ELR (cell line): ENCODE measurements around the gene C12orf54.
A peak's percentile ranks its signal among the peaks of the same experiment; 100 is the strongest.
"Not testable (repeated sequence)": the region's sequence is repeated elsewhere in the genome, so short reads cannot be mapped to it uniquely, and the experiment has no call there.

ENCODE experiments used
- DNase-seq: peaks from one replicate; pipeline ENCODE4 v3.0.0-alpha.2; 2015; ENCODE audit warnings: low read depth

The C12orf54 gene

GRCh38 chr12:48482198-48482597 lies at the start of gene C12orf54:
Gene C12orf54, plus strand, starts transcription at chr12:48482498. Its CDS starts 799 bp downstream, at chr12:48483297.
- no peak for DNase-seq

DNA sequence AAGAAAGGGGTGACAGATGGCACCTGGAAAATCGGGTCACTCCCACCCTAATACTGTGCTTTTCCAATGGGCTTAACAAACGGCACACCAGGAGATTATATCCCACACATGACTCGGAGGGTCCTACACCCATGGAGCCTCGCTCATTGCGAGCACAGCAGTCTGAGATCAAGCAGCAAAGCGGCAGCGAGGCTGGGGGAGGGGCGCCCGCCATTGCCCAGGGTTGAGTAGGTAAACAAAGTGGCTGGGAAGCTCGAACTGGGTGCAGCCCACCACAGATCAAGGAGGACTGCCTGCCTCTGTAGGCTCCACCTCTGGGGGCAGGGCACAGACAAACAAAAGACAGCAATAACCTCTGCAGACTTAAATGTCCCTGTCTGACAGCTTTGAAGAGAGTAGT lies 48.3 kb upstream of the C12orf54 start:
- not testable (repeated sequence) for DNase-seq

DNA sequence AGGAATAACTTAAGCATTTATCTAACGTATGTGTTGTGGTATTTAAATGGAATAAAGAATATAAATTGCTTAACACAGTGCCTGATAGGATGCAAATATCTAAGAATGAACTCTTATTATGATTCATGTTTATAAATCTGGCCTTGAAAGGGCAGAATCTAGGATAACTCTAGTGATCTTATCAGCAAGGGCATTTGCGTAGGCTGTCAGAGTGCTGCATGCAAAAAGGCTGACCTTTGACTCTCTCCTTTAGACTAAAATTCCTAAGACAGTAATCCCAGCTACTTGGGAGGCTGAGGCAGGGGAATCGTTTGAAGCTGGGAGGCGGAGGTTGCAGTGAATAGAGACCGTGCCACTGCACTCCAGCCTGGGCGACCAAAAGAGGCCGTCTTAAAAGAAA lies 41.2 kb upstream of the C12orf54 start:
- no peak for DNase-seq

DNA sequence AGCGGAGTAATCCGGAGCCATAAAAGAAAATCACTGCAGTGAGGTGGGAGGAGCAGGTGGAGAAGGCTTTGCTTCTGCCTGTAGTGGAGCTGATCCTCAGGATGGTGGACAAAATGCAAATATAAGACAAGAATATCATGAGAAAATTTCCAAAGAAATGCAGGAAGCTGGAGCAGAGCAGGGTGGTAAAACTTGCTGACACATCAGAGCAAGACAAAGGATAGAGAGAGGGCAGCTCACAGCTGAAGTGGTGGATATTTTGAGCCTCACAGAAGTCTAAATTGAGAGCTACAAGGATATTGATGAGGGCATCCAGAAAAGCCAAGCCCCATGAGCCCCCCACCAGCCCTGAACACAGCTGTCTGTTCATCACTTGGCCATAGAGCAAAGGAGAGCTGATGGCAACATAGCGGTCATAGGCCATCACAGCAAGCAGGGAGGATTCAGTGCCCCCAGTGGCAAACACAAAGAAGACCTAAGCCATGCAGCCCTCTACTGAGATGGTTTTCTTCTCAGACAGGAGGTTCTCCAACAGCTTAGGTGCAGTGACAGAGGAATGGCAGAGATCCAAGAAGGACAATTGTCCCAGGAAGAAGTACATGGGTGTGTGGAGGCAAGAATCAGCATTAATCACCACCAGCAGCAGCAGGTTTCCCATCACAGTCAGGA lies 40.0 kb upstream of the C12orf54 start:
- DNase-seq = peak; percentile 7

DNA sequence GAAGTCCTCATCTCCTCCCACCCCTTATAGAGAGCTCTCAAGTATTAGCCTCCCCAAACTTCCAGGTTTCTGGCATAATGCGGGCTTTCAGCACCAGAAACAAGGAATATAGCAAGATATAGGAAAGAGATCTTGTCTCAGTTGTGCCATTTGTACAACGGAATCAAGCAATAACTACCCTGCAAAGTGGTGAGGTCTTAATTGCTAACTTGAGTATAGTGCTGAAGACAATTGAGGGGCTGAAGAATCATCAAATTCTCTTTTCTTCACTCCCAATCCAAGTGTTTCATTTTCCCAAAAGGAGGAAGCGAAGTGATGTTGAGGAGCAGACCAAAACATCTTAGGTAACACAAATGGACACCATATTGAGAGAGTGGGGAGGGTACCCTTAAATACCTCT lies 36.8 kb upstream of the C12orf54 start:
- no peak for DNase-seq

GRCh38 chr12:48446161-48446776 lies 36.0 kb upstream of the C12orf54 start:
- DNase-seq = no peak

- DNase-seq = no peak
These were observed 34.5 kb upstream of the C12orf54 start for GRCh38 chr12:48447755-48448154.

GRCh38 chr12:48451372-48451771 lies 30.9 kb upstream of the C12orf54 start:
- DNase-seq = no peak

GRCh38 chr12:48452961-48453360 lies 29.3 kb upstream of the C12orf54 start:
- not testable (repeated sequence) for DNase-seq

DNA sequence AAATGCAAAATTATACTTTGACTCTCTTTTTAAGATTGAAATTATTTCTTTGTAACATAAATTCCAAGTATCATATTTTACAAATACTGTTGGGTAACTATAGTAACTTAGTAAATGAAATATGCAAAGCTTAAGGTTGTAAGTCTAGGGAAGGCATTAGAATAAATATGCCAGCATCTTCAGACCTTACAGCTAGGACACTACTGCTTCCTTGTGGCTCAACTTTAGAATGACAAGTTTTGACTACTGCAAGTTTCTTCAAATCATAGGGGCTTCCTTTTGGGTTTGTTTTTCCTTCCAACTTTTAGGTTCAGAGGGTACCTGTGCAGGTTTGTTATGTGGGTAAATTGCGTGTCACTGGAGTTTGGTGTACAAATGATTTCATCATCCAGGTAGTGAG lies 27.6 kb upstream of the C12orf54 start:
- DNase-seq = peak; percentile 41

- no peak for DNase-seq
These were observed 27.2 kb upstream of the C12orf54 start for GRCh38 chr12:48455116-48455515.

DNA sequence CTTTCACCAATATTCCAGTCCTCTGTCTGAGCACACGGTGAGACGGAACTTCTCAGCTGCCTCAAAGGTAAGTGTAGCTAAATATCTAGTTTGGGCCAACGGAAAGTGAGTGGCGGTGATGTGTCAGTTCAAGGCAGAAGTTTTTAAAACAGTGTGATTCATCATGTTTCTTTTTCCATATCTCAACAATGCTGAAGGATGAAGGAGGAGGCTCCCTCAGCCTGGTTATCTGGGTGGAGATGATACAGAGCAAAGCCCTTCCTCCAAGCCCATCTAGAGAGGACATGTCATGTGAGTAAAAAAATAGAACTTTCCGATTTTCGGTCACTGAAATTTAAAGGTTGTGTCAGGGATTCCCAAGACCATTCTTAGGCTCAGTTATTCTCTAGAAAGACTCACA lies 23.0 kb upstream of the C12orf54 start:
- DNase-seq = no peak

DNA sequence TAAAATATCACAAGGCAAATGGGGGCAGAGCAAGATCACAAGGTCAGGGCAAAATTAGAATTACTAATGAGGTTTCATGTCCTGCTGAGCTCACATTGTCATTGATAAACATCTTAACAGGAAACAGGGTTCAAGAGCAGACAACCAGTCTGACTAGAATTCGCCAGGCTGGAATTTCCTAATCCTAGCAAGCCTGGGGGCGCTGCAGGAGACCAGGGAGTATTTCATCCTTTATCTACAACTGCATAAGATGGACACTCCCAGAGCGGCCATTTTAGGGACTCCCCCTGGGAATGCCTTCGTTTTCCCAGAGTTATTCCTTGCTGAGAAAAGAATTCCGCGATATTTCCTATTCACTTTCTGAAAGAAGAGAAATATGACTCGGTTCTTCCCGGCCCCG lies 13.3 kb upstream of the C12orf54 start:
- not testable (repeated sequence) for DNase-seq

DNA sequence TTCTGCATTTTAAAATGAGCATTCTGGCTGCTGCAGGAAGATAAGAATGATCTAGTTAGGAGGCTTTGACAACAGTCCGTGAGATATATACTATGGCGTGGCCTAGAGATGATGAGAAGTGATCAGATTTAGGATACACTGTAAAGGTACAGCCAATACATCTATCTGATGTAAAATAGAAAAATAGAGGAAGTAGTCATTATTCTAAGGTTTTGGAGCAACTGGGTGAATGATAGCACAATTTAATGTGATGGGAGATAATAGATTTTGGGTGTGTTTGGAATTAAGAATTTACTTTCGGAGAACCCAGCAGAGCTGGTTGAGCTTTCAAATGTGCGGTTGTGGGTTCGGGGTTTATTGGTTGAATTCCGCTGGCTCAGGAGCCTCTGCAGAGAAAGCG lies 10.0 kb upstream of the C12orf54 start, which contains the start of gene ANP32D:
TSS of gene ANP32D (plus strand) at position 301 of the 400 bp plus-strand sequence. CDS start 106 bp downstream, outside the sequence.
- DNase-seq = no peak

DNA sequence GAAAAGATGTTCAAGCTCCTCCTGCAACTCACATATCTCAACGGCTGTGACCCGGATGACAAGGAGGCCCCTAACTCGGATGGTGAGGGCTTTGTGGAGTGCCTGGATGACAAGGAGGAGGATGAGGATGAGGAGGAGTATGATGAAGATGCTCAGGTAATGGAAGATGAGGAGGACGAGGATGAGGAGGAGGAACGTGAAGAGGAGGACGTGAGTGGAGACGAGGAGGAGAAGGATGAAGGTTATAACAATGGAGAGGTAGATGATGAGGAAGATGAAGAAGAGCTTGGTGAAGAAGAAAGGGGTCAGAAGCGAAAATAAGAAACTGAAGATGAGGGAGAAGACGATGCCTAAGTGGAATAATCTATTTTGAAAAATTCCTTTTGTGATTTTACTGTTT lies 9.2 kb upstream of the C12orf54 start:
- no peak for DNase-seq

DNA sequence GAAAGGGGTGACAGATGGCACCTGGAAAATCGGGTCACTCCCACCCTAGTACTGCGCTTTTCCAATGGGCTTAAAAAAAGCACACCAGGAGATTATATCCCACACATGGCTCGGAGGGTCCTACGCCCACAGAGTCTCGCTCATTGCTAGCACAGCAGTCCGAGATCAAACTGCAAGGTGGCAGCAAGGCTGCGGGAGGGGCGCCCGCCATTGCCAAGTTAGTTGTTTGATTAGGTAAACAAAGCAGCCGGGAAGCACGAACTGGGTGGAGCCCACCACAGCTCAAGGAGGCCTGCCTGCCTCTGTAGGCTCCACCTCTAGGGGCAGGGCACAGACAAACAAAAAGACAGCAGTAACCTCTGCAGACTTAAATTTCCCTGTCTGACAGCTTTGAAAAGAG lies 7.8 kb upstream of the C12orf54 start:
- not testable (repeated sequence) for DNase-seq

DNA sequence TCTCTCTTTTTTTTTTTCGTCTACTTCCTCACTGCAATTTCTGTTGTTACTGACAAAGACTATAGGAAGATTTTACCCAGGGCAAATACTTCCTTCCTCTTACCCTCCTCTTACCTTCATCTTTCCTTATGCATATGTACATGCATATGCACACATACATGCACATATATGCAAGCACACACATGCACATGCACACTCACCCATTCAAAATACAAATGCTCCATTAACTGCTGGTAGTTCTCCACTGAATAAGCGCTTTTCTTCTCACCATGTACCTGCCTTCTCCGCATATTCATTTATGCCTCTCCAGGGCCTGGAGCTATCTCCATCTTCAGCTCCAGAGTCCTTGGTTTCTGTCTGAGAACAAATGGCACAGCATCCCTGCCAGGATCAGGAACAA lies 632 bp downstream of the C12orf54 start:
- DNase-seq = no peak

DNA sequence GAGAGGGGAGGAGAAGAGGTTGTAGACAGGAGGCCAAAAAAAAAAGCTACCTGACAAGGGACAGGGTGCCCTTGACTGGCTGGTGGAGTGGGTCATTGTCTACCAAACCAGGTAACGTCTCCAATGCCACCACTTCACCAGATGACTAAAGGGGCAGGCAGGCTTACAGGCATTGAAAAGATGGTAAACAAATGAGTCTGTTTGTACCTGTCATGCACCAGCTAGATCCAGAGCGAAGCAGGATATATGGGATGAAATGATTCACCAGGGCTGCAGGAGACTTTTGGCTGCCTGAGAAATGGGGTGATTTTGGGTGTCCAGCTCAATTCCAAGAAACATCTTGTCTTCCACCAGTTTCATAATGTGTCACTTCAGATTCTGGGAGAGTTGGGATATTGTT lies 4.0 kb downstream of the C12orf54 start:
- no peak for DNase-seq

GRCh38 chr12:48486679-48487078 lies 4.4 kb downstream of the C12orf54 start:
- no peak for DNase-seq

GRCh38 chr12:48489012-48489411 lies 6.7 kb downstream of the C12orf54 start:
- peak; percentile 13 for DNase-seq

DNA sequence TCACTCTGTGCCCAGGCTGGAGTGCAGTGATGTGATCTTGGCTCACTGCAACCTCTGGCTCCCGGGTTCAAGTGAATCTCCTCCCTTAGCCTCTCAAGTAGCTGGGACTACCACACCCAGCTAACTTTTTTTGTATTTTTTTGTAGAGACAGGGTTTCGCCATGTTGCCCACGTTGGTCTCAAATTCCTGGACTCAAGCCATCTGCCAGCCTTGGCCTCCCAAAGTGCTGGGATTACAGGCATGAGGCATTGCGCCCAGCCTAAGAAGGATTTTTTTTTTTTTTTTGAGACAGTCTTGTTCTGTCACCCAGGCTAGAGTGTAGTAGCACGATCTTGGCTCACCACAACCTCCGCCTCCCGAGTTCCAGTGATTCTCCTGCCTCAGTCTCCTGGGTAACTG lies 7.2 kb downstream of the C12orf54 start:
- DNase-seq = not testable (repeated sequence)

DNA sequence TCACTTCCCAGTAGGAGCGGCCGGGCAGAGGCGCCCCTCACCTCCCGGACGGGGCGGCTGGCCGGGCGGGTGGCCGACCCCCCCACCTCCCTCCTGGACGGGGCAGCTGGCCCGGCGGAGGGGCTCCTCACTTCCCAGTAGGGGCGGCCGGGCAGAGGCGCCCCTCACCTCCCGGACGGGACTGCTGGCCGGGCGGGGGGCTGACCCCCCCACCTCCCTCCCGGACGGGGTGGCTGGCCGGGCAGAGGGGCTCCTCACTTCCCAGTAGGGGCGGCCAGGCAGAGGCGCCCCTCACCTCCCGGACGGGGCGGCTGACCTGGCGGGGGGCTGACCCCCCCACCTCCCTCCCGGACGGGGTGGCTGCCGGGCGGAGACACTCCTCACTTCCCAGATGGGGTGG lies 18.0 kb downstream of the C12orf54 start:
- not testable (repeated sequence) for DNase-seq

GRCh38 chr12:48506836-48507235 lies 24.5 kb downstream of the C12orf54 start:
- DNase-seq = not testable (repeated sequence)

GRCh38 chr12:48508987-48509386 lies 26.7 kb downstream of the C12orf54 start:
- no peak for DNase-seq
